Upper lobe of right lung (tissue), 1 donor: ENCODE measurements around the gene BBS2. TPM values are rescaled to one million over a fixed set of nuclear protein-coding genes. Genes with fewer than 3 reads are reported as not detected.
A peak's percentile ranks its signal among the peaks of the same experiment; 100 is the strongest.

Experiments used
- ATAC-seq: fragments of 200-7000 bp; cut with Tn5 transposase; one replicate; pipeline ENCODE4 v1.9.1; 2020; ENCODE audit warnings: mild to moderate bottlenecking, moderate library complexity
- DNase-seq: peaks from one replicate; pipeline ENCODE4 v3.0.0-alpha.2; 2020
- H3K27ac ChIP-seq: fragments of 200-600 bp; one replicate; pipeline ENCODE4 v1.8.0; 2022
- H3K27me3 ChIP-seq: fragments of 200-600 bp; one replicate; pipeline ENCODE4 v1.8.0; 2022; ENCODE audit warnings: mild to moderate bottlenecking
- H3K36me3 ChIP-seq: fragments of 200-600 bp; one replicate; pipeline ENCODE4 v1.8.0; 2022
- H3K4me1 ChIP-seq: fragments of 200-600 bp; one replicate; pipeline ENCODE4 v1.8.0; 2022
- H3K4me3 ChIP-seq: fragments of 200-600 bp; one replicate; pipeline ENCODE4 v1.8.0; 2022; ENCODE audit warnings: mild to moderate bottlenecking
- H3K9me3 ChIP-seq: fragments of 200-600 bp; one replicate; pipeline ENCODE4 v1.8.0; 2022
- intact Hi-C: fragments of 100-400 bp; cut with DNase I; formaldehyde crosslinking; loops from one replicate; pipeline ENCODE4 v1.11.0; 2022
- total RNA-seq: library from RNA; stranded (reverse); fragmentation: NEBNext Ultra II Directional; extraction: Animal tissue kit (Norgen Biotek cat#: 25700); gene quantifications from one replicate; pipeline ENCODE4 v1.2.1, GENCODE V29; 2021
- TF ChIP-seq, protein P1 (sequence below): fragments of 200-600 bp; IDR thresholded peaks from one replicate; pipeline ENCODE4 v1.8.0; 2022; ENCODE audit warnings: antibody characterized with exemption
- donor health status: DM: no; HTN: yes; CAD: no; lungs with severe emphysema.

BBS2 gene
- total RNA-seq, 1 donor from 2014 or later, result 29.5 TPM

DNA sequence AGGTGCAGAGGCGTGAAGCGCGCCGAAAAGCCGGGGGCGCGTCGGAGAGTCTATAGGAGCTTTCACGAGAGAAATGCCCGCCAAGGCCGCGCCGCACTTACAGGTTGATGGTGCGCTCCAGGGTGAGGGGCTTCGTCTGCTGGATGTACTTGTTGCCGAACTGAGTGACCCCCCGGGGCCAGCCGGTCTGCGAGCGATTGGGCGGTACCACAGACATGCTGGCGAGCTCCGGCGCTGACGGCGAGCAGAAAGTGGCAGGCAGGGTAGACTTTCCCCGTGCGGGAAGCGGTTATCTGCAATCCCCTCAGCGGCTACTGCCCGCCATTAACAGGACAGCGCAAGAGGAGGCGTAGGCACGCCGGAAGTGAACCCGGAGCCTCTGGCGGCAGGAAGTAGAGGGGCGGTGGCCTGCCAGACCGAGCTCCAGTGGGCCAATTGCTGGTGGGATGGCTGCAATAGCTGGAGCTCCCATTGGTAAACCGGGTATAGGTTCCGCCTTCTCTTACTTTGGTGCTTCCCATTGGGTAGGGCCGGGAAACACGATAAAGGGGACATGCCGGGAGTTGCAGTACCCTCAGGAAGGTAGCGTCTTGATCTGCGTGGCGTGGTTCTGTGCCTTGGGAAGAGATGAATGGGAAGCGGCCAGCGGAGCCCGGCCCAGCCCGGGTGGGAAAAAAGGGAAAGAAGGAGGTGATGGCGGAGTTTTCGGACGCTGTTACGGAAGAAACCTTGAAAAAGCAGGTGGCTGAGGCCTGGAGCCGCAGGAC, 68.7 kb downstream of the BBS2 start, which contains the start of the genes NUDT21 and OGFOD1:
TSS of gene NUDT21 (minus strand) at position 347 of the 767 bp plus-strand sequence. CDS start at position 217, 130 bp downstream.
TSS of gene OGFOD1 (plus strand) at position 569 of the 767 bp plus-strand sequence. CDS start at position 628, 59 bp downstream.
- Histone ChIP-seq H3K4me1 (peaks cover 27% of the 10 kb centered on the region), H3K27ac (peak within 1 kb of the TSS; percentile 84), H3K36me3 (peaks cover 40% of the 10 kb centered on the region), H3K4me3 (peak within 1 kb of the TSS; percentile 82), H3K9me3 (no peaks in the 10 kb centered on the region), H3K27me3 (no peaks in the 10 kb centered on the region)
- ATAC-seq (peak; percentile 100), DNase-seq (peak; percentile 95)
- intact Hi-C loops, result no loop called here
- TF ChIP-seq, protein P1, sequence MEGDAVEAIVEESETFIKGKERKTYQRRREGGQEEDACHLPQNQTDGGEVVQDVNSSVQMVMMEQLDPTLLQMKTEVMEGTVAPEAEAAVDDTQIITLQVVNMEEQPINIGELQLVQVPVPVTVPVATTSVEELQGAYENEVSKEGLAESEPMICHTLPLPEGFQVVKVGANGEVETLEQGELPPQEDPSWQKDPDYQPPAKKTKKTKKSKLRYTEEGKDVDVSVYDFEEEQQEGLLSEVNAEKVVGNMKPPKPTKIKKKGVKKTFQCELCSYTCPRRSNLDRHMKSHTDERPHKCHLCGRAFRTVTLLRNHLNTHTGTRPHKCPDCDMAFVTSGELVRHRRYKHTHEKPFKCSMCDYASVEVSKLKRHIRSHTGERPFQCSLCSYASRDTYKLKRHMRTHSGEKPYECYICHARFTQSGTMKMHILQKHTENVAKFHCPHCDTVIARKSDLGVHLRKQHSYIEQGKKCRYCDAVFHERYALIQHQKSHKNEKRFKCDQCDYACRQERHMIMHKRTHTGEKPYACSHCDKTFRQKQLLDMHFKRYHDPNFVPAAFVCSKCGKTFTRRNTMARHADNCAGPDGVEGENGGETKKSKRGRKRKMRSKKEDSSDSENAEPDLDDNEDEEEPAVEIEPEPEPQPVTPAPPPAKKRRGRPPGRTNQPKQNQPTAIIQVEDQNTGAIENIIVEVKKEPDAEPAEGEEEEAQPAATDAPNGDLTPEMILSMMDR, result peak; percentile 7

DNA sequence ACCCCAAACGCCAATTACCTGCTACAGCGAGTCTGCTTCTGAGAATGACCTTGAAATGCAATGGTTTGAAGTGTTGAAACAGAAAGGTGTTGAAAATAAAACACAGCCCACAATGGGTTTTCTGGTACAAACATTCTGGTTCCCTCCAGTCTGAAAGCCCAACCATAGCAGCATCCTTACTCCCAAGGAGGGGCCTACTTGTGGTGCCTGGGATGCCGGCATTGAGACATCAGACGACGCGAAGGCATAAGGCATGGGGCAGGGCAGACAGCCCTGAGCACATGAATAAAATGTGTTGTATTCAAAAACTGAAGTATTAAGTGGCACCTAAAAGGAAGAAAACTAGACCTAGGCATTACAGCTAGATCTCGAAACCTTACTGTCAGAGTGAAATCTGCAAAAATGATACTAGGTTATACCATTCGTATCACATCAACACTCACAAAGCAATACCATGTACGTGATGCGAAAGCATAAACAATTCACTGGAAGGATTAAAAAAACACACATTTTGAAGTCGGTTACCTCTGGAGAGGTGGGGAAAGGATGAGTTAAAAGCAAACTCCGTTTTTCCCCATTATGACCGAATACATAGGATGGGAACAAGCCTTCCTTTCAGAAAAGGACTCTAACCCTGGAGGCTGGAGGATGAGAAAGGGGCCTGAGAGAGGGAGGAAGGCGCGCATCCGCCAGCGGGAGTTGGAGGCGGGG, 69.4 kb downstream of the BBS2 start:
- H3K27me3 ChIP-seq, result no peaks in the 10 kb centered on the region
- ATAC-seq (no peak), DNase-seq (no peak)
- H3K36me3 ChIP-seq, result peaks cover 39% of the 10 kb centered on the region
- intact Hi-C loops, result no loop called here
- no peaks in the 10 kb centered on the region for H3K9me3 ChIP-seq
- H3K27ac ChIP-seq, result peak overlapping the region; percentile 84
- TF ChIP-seq, protein P1, result no peak
- H3K4me1 ChIP-seq, result peaks cover 27% of the 10 kb centered on the region
- H3K4me3 ChIP-seq, result peak overlapping the region; percentile 82

DNA sequence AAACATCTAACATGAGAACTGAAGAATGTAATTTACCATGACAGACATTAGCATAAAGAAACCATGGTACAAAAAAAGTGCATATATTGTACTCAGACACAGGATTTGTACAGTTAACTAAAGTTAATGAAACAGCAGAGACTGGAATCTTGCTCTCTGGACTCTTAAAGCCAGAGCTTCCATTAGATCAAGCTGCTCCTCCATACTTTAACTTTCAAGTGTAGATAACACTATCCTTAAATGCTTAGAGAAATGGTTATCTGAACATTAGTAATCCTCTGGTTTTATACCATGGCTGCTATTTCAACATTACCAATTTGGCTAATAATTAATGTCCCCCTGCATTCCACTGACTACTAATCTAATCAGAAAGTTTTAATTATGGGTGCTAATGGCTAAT, 71.8 kb downstream of the BBS2 start:
- no peak for ATAC-seq
- no peak for DNase-seq
- intact Hi-C loops, result no loop called here

DNA sequence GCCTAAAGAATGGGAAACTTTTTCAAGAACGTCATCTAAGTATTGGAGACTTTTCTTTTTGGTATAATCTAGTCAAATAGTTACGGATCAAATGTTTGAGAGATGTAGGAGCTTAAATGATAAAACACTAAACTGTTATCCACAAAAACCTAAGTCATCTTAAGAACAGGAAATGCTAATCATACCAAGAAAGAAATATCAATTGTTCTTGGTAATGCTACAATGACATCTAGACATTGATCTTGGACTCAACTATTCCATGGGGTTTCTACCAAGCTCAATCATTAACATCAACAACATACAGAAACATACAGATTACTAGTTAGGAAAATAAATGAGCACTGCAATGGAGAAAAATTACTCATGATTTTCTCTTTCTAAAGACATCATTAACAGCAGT, 72.5 kb downstream of the BBS2 start:
- no peak overlapping the region for H3K4me3 ChIP-seq
- ATAC-seq (no peak), DNase-seq (no peak)
- H3K36me3 ChIP-seq, result peaks cover 25% of the 10 kb centered on the region
- peaks cover 21% of the 10 kb centered on the region for H3K4me1 ChIP-seq
- no peaks in the 10 kb centered on the region for H3K9me3 ChIP-seq
- TF ChIP-seq, protein P1, result no peak
- H3K27me3 ChIP-seq, result no peaks in the 10 kb centered on the region
- no peak overlapping the region for H3K27ac ChIP-seq
- intact Hi-C loops, result no loop called here

More for the DNA sequence above, 71.8 kb downstream of the BBS2 start:
- H3K4me3 ChIP-seq, result no peak overlapping the region
- peaks cover 25% of the 10 kb centered on the region for H3K36me3 ChIP-seq
- no peak overlapping the region for H3K27ac ChIP-seq
- peaks cover 27% of the 10 kb centered on the region for H3K4me1 ChIP-seq
- H3K9me3 ChIP-seq, result no peaks in the 10 kb centered on the region
- no peaks in the 10 kb centered on the region for H3K27me3 ChIP-seq
- TF ChIP-seq, protein P1, result no peak

DNA sequence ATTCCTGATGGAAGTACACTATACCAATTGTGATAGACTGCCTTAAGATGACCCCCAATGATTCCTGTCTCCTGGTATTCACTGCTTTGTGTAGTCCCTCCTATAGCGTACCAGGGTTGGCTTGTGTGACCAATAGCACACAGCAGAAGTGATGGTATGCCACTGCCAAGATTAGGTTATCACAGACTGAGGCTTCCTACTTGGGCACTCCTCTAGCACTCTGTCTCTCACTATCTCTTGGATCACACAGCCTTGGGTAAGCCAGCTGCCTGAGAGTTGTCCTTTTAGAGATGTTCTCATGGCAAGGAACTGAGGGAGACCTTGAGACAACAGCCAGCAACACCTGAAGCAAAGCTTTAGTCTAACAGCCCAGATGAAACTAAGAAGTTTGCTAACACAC, 81.8 kb downstream of the BBS2 start:
- no peaks in the 10 kb centered on the region for H3K4me1 ChIP-seq
- H3K4me3 ChIP-seq, result no peak overlapping the region
- TF ChIP-seq, protein P1, result no peak
- intact Hi-C loops, result no loop called here
- no peak overlapping the region for H3K27ac ChIP-seq
- peaks cover 54% of the 10 kb centered on the region for H3K36me3 ChIP-seq
- H3K9me3 ChIP-seq, result no peaks in the 10 kb centered on the region
- no peak for DNase-seq
- ATAC-seq, result no peak
- no peaks in the 10 kb centered on the region for H3K27me3 ChIP-seq
